Kidney epithelial cell (primary cell): ENCODE data around the gene PRKCB. TPM values are rescaled to one million over a fixed set of nuclear protein-coding genes. Genes with fewer than 3 reads are reported as not detected.

Experiments used
- DNase-seq: peaks from one replicate; pipeline ENCODE4 v3.0.0-alpha.2; 2010; ENCODE audit warnings: low read depth
- H3K27me3 ChIP-seq: 2 replicates; pipeline ENCODE4 v1.6.0; 2011; ENCODE audit warnings: low read length; ENCODE audit not compliant: control insufficient read depth, insufficient read depth
- H3K36me3 ChIP-seq: 2 replicates; pipeline ENCODE4 v1.5.1; 2011; ENCODE audit warnings: low read length; ENCODE audit not compliant: control insufficient read depth, insufficient read depth
- H3K4me3 ChIP-seq: 2 replicates; pipeline ENCODE4 v1.5.1; 2011; ENCODE audit warnings: low read depth, mild to moderate bottlenecking, control low read depth, low read length
- total RNA-seq: library from RNA; depleted of rRNA; stranded (reverse); fragments of >200 nt; gene quantifications from 2 replicates; pipeline ENCODE4 v1.2.3, GENCODE V29; 2015
- TF ChIP-seq, protein P1 (sequence below): IDR thresholded peaks from 2 replicates; pipeline ENCODE4 v1.5.1; 2011; ENCODE audit warnings: mild to moderate bottlenecking, moderate library complexity, low read length, control low read depth, inconsistent platforms; ENCODE audit not compliant: insufficient read depth, poor library complexity, severe bottlenecking

PRKCB gene
- total RNA-seq, 1 donor from 2014 or later = 7.1 TPM

DNA sequence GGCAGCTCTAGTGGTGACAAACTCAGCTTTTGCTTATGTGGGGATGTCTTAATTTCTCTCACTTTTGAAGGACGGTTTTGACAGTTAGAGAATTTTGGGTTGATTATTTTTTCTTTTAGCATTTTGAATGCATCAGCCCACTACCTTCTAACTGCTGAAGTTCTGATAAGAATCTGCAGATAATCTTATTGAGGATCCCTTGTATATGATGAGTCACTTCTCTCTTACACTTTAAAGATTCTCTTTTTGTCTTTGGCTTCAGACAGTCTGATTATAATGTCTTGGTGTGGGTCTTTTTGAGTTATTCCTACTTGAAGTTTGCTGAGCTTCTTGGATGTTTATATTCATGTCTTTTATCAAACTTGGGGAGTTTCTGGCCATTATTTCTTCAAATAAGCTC is 5.5 kb upstream of the PRKCB start:
- Histone ChIP-seq H3K4me3 (no peak overlapping the region), H3K36me3 (no peaks in the 10 kb centered on the region), H3K27me3 (peaks cover 3% of the 10 kb centered on the region)
- TF ChIP-seq, protein P1, sequence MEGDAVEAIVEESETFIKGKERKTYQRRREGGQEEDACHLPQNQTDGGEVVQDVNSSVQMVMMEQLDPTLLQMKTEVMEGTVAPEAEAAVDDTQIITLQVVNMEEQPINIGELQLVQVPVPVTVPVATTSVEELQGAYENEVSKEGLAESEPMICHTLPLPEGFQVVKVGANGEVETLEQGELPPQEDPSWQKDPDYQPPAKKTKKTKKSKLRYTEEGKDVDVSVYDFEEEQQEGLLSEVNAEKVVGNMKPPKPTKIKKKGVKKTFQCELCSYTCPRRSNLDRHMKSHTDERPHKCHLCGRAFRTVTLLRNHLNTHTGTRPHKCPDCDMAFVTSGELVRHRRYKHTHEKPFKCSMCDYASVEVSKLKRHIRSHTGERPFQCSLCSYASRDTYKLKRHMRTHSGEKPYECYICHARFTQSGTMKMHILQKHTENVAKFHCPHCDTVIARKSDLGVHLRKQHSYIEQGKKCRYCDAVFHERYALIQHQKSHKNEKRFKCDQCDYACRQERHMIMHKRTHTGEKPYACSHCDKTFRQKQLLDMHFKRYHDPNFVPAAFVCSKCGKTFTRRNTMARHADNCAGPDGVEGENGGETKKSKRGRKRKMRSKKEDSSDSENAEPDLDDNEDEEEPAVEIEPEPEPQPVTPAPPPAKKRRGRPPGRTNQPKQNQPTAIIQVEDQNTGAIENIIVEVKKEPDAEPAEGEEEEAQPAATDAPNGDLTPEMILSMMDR = no peak
- DNase-seq = no peak

DNA sequence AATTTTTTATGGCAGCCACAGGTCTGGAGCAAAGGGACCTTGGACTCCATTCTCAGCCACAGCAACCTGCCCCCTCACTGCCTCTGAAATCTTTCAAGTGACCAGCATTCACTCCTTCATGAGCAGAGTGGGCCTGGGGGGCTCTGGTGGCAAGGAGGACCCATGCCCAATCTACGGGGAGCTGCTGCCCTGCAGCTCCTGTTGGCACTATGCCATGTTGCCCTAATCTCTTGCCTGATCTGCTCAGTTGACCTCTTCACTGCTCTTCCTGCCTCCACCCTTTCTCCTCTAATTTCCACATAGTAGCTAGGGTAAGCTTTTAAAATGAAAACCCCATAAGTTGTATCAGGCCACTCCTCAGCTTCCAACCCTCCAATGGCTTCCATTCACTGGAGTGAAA is 2.9 kb upstream of the PRKCB start:
- TF ChIP-seq, protein P1 = no peak
- peaks cover 27% of the 10 kb centered on the region for H3K27me3 ChIP-seq
- H3K4me3 ChIP-seq = no peak overlapping the region
- DNase-seq = no peak
- no peaks in the 10 kb centered on the region for H3K36me3 ChIP-seq

DNA sequence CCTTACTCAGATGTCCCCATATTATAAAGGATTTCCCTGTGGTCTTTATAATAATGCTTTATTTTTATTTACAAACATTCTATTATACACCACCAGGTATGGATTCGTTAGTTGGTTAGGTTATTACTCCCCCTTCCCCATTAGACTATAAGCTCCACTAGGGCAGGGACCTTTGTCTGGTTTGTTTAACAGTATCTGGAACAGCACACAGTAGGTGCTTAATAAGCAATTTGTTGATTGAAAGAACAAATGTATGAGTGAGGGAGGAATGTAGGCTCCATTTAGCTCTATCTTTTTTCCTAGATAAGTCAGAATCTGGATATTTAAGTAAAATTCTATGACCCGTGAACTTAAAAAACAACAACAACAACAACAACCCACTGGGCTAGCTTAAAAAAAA is 2.3 kb upstream of the PRKCB start:
- DNase-seq = no peak
- TF ChIP-seq, protein P1 = no peak
- Histone ChIP-seq H3K27me3 (peaks cover 31% of the 10 kb centered on the region), H3K36me3 (no peaks in the 10 kb centered on the region), H3K4me3 (no peak overlapping the region)

DNA sequence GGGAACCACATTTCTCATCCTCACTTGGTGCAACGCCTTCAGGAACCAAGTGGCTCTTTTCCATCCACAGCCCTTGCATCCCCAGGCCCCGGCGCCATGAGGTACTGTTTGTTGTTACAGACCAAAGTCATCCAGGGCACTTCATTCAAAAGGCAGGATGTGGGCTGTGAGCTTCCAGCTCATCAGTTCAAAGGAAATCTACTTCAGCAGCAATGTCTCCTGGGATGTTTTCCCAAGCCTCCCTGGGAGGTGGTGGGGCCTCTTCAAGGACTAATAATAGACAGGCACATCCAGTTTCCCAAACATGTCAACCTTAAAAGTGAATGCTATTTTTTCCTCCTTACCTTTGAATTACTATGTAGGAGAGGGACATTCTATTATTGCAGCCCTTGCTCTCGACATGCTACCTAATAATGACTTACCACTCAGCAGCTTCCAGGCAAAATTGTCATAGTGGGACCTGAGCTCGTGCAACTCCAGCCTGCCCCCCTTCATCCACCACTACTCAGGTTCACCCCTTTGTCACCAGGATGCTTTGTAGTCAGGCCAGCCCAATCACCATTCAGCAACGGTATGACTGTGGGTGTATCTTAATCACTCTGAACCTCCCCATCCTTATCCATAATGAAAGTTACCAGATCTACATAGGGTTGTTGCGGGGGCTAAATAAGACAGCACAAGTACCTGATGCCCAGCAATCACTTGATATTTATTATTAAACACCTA is 1.7 kb upstream of the PRKCB start:
- TF ChIP-seq, protein P1 = no peak
- no peak overlapping the region for H3K4me3 ChIP-seq
- H3K36me3 ChIP-seq = no peaks in the 10 kb centered on the region
- peaks cover 34% of the 10 kb centered on the region for H3K27me3 ChIP-seq
- DNase-seq = no peak

DNA sequence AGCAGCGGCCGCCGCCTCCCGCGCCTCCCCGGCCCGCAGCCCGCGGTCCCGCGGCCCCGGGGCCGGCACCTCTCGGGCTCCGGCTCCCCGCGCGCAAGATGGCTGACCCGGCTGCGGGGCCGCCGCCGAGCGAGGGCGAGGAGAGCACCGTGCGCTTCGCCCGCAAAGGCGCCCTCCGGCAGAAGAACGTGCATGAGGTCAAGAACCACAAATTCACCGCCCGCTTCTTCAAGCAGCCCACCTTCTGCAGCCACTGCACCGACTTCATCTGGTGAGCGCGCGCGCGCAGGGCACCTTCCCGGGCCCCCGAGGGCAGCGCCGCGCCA is 258 bp downstream of the PRKCB start:
- TF ChIP-seq, protein P1 = no peak
- no peak overlapping the region for H3K4me3 ChIP-seq
- peaks cover 42% of the 10 kb centered on the region for H3K27me3 ChIP-seq
- DNase-seq = no peak
- no peaks in the 10 kb centered on the region for H3K36me3 ChIP-seq
